B cell (primary cell): Measurements from ENCODE around the gene USO1. TPM values are rescaled to one million over a fixed set of nuclear protein-coding genes. Genes with fewer than 3 reads are reported as not detected.

Experiments
- ATAC-seq: fragments of 200-7000 bp; cut with Tn5 transposase; one replicate; pipeline ENCODE4 v1.10.0; 2021; ENCODE audit warnings: low read depth, mild to moderate bottlenecking, moderate number of reproducible peaks, moderate library complexity
- CTCF ChIA-PET: fragments of 350-600 bp; sonication (Branson Sonifier 250); formaldehyde crosslinking; loops from one replicate; lab custom pipeline; 2021; ENCODE audit warnings: antibody characterized with exemption, inconsistent platforms; lab: Charles Lee
- POLR2A ChIA-PET: fragments of 350-600 bp; sonication (Branson Sonifier 250); formaldehyde crosslinking; loops from one replicate; lab custom pipeline; 2021; ENCODE audit warnings: antibody characterized with exemption; lab: Charles Lee
- DNase-seq: peaks from one replicate; pipeline ENCODE4 v3.0.0; 2013
- H2AFZ ChIP-seq: 2 replicates; pipeline ENCODE4 v1.6.1; 2012; ENCODE audit warnings: mild to moderate bottlenecking, low read depth, low read length; ENCODE audit not compliant: insufficient read depth, poor library complexity, severe bottlenecking
- H3K27ac ChIP-seq, 2 donors: 1 replicate in 1 of 2; 2 replicates in 1 of 2; pipeline ENCODE4 v1.5.1; 2012 to 2013; ENCODE audit warnings: low read length in 2 of 2, mild to moderate bottlenecking in 2 of 2, moderate library complexity in 1 of 2
- H3K27me3 ChIP-seq, 4 experiments: fragments of 200-600 bp in 1 of 4; sonication (generic) in 1 of 4; replicated peaks in 1 of 4; 1 replicate in 2 of 4; 2 replicates in 2 of 4; pipeline versions ENCODE4 v1.6.1 to v1.7.0; 2013 to 2016; ENCODE audit warnings: low read length in 3 of 4, mild to moderate bottlenecking in 2 of 4, mixed read lengths in 1 of 4, moderate library complexity in 1 of 4; ENCODE audit not compliant: insufficient read depth in 4 of 4, control insufficient read depth in 3 of 4; ENCODE audit errors: control extremely low read depth in 1 of 4
- H3K36me3 ChIP-seq, 2 experiments: replicated peaks in 1 of 2; 1 replicate in 1 of 2; 2 replicates in 1 of 2; pipeline versions ENCODE4 v1.6.1 to v1.7.1; 2013; ENCODE audit warnings: low read length in 1 of 2; ENCODE audit not compliant: insufficient read depth in 2 of 2, control insufficient read depth in 1 of 2; ENCODE audit errors: control extremely low read depth in 1 of 2, extremely low read depth in 1 of 2
- H3K4me1 ChIP-seq, 2 donors: fragments of 200-600 bp in 1 of 2; sonication (generic) in 1 of 2; 1 replicate in 1 of 2; 2 replicates in 1 of 2; pipeline versions ENCODE4 v1.5.1 to v1.6.1; 2013 to 2017; ENCODE audit warnings: low read length in 2 of 2; ENCODE audit not compliant: control insufficient read depth in 2 of 2, insufficient read depth in 2 of 2
- H3K4me2 ChIP-seq: replicated peaks from 2 replicates; pipeline ENCODE3; 2012; ENCODE audit warnings: mild to moderate bottlenecking, low read depth, low read length; ENCODE audit not compliant: poor library complexity, severe bottlenecking
- H3K4me3 ChIP-seq, 5 experiments: fragments of 200-600 bp in 1 of 5; sonication (generic) in 1 of 5; 1 replicate in 3 of 5; 2 replicates in 2 of 5; pipeline versions ENCODE4 v1.5.1 to v1.7.0; 2011 to 2016; ENCODE audit warnings: low read length in 4 of 5, mild to moderate bottlenecking in 4 of 5, low read depth in 2 of 5, control low read depth in 1 of 5, moderate library complexity in 1 of 5; ENCODE audit not compliant: insufficient read depth in 1 of 5; ENCODE audit errors: control extremely low read depth in 1 of 5, extremely low read depth in 1 of 5
- H3K79me2 ChIP-seq: fragments of 200-600 bp; sonication (generic); one replicate; pipeline ENCODE4 v1.6.0; 2016; ENCODE audit warnings: low read length; ENCODE audit not compliant: control insufficient read depth, insufficient read depth
- H3K9ac ChIP-seq: fragments of 200-600 bp; sonication (generic); 2 replicates; pipeline ENCODE4 v1.6.1; 2017; ENCODE audit warnings: mild to moderate bottlenecking, low read length, moderate library complexity
- H3K9me3 ChIP-seq, 3 donors: one replicate each; pipeline versions ENCODE4 v1.6.1 to v1.7.1; 2013; ENCODE audit warnings: low read length in 2 of 3; ENCODE audit not compliant: control insufficient read depth in 2 of 3, insufficient read depth in 1 of 3; ENCODE audit errors: control extremely low read depth in 1 of 3
- H4K20me1 ChIP-seq: 2 replicates; pipeline ENCODE4 v1.6.0; 2012; ENCODE audit warnings: mild to moderate bottlenecking, low read length; ENCODE audit not compliant: insufficient read depth, control insufficient read depth, poor library complexity, severe bottlenecking
- H3K27ac Mint-ChIP-seq: one replicate; pipeline ENCODE4 v1.8.0; 2021; ENCODE audit warnings: mixed read lengths
- H3K27me3 Mint-ChIP-seq: one replicate; pipeline ENCODE4 v1.8.0; 2021; ENCODE audit warnings: mixed read lengths
- H3K4me1 Mint-ChIP-seq: one replicate; pipeline ENCODE4 v1.8.0; 2021; ENCODE audit warnings: mixed read lengths
- H3K4me3 Mint-ChIP-seq: one replicate; pipeline ENCODE4 v1.8.0; 2021; ENCODE audit warnings: mixed read lengths
- H3K9me3 Mint-ChIP-seq: one replicate; pipeline ENCODE4 v1.8.0; 2022; ENCODE audit warnings: mixed read lengths; ENCODE audit not compliant: insufficient read depth
- CTCF ChIP-seq: fragments of 200-600 bp; IDR thresholded peaks from one replicate; pipeline ENCODE4 v1.8.0; 2022; ENCODE audit warnings: antibody characterized with exemption, mild to moderate bottlenecking
- EZH2 ChIP-seq: IDR thresholded peaks from 2 replicates; pipeline ENCODE4 v1.6.1; 2012; ENCODE audit warnings: borderline replicate concordance, low read depth, mild to moderate bottlenecking, moderate library complexity, low read length; ENCODE audit not compliant: insufficient read depth, poor library complexity, severe bottlenecking
- WGBS: methylation state at CpG from one replicate; pipeline ENCODE4 v1.1.5; 2013; ENCODE audit warnings: missing lambda C conversion rate; ENCODE audit not compliant: insufficient coverage; 5-methylcytosine and 5-hydroxymethylcytosine counted together
- intact Hi-C: fragments of 100-400 bp; cut with micrococcal nuclease; formaldehyde crosslinking; loops from one replicate; pipeline ENCODE4 v1.10.0; 2022
- polyA plus RNA-seq: library from polyadenylated mRNA; depleted of rRNA; stranded (reverse); fragments of >200 nt; gene quantifications from 2 replicates; pipeline ENCODE4 v1.2.3, GENCODE V29; 2012
- total RNA-seq, 2 donors: library from RNA; stranded (reverse); fragments of 120-200 nt in 1 of 2; gene quantifications; 1 replicate in 1 of 2; 2 replicates in 1 of 2; pipeline versions ENCODE4 v1.2.3 to v1.2.4, GENCODE V29; 2013 to 2022

The USO1 gene
- total and polyA plus RNA-seq, 2 donors (not counting 1 experiment from before 2014, with no cell fraction given): 12.3 to 45.0 TPM

- no peak for TF ChIP-seq CTCF
- no peak for TF ChIP-seq EZH2
- Mint-ChIP-seq H3K27me3 (no peaks in the 10 kb centered on the region), H3K4me3 (no peak overlapping the region), H3K4me1 (no peaks in the 10 kb centered on the region), H3K9me3 (no peaks in the 10 kb centered on the region), H3K27ac (no peak overlapping the region)
- ChIA-PET CTCF (no interaction called here), POLR2A (no interaction called here)
- no peak overlapping the region for H3K4me2 ChIP-seq
- no peaks in the 10 kb centered on the region for H3K79me2 ChIP-seq
- no peaks in the 10 kb centered on the region for H4K20me1 ChIP-seq
- peaks cover 11 to 37% of the 10 kb centered on the region in 2 experiments for H3K36me3 ChIP-seq
- H3K27me3 ChIP-seq: no peaks in the 10 kb centered on the region
- DNase-seq (no peak), ATAC-seq (no peak)
- H3K9me3 ChIP-seq: no peaks in the 10 kb centered on the region
- H3K4me1 ChIP-seq: no peaks in the 10 kb centered on the region
- H3K9ac ChIP-seq: no peak overlapping the region
- intact Hi-C loops: no loop called here
- H3K4me3 ChIP-seq: no peak overlapping the region
- no peak overlapping the region for H2AFZ ChIP-seq
- H3K27ac ChIP-seq: no peak overlapping the region
Observed at GRCh38 chr4:75781305-75781704, 56.9 kb downstream of the USO1 start.

DNA sequence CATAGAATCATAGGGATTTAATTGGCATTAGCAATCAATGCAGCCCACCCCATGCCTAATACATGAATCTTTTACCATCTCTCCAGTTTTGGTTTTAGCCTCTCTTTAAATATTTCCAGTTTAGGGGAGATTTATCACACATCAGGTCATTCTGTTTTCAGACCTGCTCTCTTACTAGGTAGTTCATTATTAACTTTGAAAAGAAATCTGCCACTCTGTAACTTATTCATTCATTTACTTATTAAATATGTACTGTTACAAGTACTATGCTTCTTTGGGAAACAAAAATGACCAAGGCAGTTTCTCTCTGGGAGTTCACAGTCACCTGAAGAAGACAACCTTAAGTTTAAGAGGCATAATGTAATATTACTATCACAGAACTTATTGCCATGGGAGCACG is 62.1 kb downstream of the USO1 start:
- H3K9me3 Mint-ChIP-seq: no peaks in the 10 kb centered on the region
- Histone ChIP-seq H3K27ac (no peak overlapping the region), H3K27me3 (no peaks in the 10 kb centered on the region), H3K4me2 (no peak overlapping the region), H3K36me3 (peaks cover 6 to 28% of the 10 kb centered on the region in 2 experiments), H3K9ac (no peak overlapping the region), H3K4me1 (peaks cover 3 to 6% of the 10 kb centered on the region in 2 donors), H2AFZ (no peak overlapping the region), H3K79me2 (no peaks in the 10 kb centered on the region), H3K4me3 (no peak overlapping the region), H3K9me3 (no peaks in the 10 kb centered on the region), H4K20me1 (no peaks in the 10 kb centered on the region)
- H3K27me3 Mint-ChIP-seq: no peaks in the 10 kb centered on the region
- POLR2A ChIA-PET: no interaction called here
- ATAC-seq (no peak), DNase-seq (no peak)
- no peak overlapping the region for H3K4me3 Mint-ChIP-seq
- intact Hi-C loops: no loop called here
- WGBS: 80% methylated on average over 1 of the region's 1 CpG
- H3K27ac Mint-ChIP-seq: no peak overlapping the region
- H3K4me1 Mint-ChIP-seq: peaks cover 11% of the 10 kb centered on the region
- CTCF ChIA-PET: no interaction called here
- TF ChIP-seq CTCF (no peak), EZH2 (no peak)
